Measurements from ENCODE around the gene CDC5L.
"Not testable (repeated sequence)": the region's sequence is repeated elsewhere in the genome, so short reads cannot be mapped to it uniquely, and the experiment has no call there.

CDC5L gene

DNA sequence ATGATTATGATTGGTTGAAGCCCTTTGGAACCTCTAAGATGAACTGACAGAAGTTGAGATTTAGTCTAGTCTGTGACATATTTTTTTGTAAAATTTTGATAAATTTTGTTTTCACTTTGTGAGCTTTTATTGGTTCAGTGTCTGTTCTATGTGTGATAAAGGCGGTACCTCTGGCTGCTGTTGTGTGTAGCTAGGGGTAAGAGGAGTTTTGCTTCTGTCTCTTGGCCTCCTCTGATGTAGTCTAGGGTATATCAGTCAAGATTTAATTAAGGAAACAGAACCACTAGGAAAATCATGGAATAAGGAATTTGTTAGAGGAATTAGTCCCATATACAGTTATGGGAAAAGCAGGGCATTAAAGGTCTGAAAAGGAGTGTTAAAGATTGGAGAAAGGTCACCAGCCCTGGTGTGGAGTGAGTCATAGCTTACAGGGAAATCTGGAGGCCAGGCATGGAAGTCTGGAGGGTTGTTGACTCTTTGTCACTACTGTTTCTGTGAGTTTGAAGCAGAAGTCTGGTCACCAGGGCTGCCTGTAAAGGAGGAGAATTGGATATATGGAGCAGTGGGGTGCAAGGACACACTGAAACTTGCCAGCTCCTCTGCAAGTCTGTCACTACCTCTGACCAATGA, 28.5 kb downstream of the CDC5L start:
- no peak for DNase-seq

DNA sequence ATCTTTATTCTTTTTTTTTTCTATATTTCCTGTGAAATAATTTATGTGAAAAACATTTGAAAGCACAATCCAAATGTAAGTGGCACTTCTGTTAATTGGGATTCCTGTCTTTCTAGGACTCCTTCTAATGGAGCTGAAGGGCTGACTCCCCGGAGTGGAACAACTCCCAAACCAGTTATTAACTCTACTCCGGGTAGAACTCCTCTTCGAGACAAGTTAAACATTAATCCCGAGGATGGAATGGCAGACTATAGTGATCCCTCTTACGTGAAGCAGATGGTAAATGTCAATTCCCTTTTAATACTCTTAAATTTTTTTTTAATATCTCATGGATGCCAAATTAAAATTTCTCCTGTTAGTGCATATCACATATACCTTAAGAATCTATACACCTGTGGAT, 35.0 kb downstream of the CDC5L start:
- no peak for DNase-seq

DNA sequence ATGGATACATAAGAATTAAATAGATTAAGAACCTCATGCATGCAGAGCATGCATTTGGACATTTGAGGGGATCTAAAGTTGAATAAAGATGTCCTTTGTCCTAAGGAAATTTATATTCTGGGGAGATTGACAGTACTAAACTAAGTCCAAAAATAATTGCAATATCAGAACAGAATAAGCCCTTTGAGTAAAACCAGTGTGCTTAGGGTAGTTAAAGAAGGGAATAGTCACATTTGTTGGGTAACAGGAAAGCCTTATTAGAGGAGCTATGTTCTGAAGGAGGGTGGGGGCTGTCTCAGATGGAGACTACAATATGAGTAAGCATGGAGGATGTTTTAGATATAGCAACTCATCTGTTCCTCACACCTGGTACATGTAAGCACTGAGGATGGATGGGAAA, 35.8 kb downstream of the CDC5L start:
- DNase-seq, result no peak

GRCh38 chr6:44425951-44426350, 38.4 kb downstream of the CDC5L start:
- no peak for DNase-seq

GRCh38 chr6:44428682-44429081, 41.2 kb downstream of the CDC5L start:
- no peak for DNase-seq

GRCh38 chr6:44430326-44430725, 42.8 kb downstream of the CDC5L start:
- no peak for DNase-seq

- peak; percentile 24 to 36 for DNase-seq
These were observed 43.7 kb downstream of the CDC5L start for GRCh38 chr6:44431118-44431725.

GRCh38 chr6:44432227-44432626, 44.7 kb downstream of the CDC5L start:
- DNase-seq, result no peak

DNA sequence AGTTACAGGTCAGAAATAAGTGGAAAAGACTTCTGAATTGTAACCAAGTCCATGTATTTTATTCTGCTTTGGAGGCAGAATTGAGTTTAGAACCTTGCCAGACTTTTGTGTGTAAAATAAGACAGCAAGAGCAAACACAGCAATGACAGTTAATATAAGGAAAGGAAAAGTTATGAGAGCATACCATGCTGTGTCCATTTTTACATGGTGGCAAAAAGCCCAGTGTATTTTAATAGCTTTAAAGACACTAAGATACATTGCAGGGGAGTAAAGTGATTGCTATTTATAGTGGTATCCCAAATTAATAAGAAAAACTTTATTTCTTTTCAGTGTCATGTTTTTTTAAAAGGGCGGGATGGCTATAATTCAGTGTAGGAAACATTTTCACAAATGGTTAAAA, 45.2 kb downstream of the CDC5L start:
- no peak for DNase-seq

- no peak for DNase-seq
These were observed 48.0 kb downstream of the CDC5L start for GRCh38 chr6:44435500-44435899.

DNA sequence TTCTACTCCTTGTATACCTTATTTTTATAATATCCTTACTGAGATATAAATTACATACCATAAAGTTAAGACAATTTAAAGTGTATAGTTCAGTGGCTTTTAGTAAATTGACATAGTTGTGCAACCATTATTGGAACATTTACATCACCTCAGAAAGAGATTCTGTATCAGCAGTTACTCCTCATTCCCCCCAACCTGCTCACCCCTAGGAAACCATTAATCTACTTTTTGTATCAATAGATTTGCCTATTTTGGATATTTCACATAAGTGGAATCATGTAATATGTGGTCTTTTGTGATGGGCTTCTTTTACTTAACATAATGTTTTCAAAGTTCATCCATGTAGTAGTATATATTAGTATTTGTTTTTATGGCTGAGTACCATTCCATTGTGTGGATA, 51.3 kb downstream of the CDC5L start:
- no peak for DNase-seq

DNA sequence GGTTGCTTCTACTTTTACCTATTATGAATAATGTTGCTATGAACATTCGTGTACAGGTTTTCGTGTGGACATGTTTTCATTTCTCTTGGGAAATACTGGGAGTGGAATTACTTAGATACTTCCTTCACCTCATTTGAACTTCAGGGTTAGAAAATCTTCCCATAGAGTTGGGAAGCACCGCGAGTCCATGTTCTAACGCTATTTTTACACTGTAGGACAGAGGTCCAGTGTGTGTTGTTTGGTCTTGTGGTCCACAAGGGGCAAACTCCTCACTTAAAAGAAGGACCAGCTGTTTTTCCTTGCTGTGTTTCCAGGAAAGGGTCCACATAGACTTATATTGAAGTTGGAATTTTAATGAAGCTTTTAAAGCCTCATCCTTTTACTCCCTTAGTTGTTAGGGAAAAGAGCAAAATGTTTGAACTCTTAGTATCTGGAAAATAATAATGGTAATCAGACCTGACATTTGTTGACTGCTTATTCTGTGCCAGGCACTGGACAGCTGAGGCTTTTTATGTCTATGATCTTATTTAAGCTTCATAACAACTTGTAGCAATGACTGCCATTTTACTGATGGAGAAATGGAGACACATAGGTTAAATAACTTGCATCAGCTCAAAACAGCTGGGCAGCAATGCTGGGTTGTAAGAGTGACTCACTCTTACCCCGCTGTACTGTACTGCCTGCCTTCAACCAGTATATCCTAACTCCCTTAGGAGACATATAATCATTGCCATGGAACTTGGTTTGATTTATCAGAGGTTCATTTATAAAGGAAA, 52.0 kb downstream of the CDC5L start:
- no peak for DNase-seq

DNA sequence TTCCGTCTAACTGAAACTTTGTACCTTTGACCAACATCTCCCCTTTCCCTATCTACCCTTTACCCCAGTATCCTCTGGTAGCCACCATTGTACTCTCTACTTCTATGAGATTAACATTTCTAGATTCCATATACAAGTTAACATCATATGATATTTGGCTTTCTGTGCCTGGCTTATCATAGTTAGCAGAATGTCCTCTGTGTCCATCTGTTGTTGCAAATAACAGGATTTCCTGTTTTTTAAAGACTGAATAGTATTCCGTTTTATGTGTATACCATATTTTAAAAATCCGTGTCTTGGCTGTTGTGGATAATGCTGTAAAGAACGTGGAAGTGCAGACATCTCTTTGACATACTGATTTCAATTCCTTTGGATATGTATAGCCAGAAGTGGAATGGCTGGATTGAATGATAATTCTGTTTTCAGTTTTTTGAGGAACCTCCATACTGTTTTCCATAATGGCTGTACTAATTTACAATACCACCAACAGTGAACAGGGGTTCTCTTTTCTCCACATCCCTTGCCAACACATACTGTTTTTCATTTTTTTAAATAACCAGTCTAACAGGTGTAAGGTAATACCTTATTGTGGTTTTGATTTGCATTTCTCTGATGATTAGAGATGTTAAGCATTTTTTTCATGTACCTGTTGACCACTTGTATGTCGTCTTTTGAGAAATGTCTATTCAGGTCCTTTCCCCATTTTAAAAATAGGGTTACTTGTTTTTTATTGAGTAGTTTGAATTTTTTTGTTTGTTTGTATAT, 53.8 kb downstream of the CDC5L start:
- no peak for DNase-seq

DNA sequence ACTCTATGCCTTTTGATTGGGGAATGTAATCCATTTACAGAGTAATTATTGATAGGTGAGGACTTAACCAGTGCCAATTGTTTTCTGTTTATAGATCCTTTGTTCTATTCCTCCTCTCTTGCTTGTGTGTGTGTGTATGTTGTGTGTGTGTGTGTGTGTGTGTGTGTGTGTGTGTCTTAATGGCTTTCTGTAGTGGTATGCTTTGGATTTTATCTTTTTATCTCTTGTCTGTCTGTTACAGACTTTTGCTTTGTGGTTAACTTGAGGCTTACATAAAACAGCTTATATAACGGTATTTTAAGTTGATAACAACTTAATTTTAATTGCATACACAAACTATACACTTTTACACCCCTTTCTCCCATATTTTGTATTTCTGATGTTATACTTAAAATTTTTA, 54.7 kb downstream of the CDC5L start:
- no peak for DNase-seq

DNA sequence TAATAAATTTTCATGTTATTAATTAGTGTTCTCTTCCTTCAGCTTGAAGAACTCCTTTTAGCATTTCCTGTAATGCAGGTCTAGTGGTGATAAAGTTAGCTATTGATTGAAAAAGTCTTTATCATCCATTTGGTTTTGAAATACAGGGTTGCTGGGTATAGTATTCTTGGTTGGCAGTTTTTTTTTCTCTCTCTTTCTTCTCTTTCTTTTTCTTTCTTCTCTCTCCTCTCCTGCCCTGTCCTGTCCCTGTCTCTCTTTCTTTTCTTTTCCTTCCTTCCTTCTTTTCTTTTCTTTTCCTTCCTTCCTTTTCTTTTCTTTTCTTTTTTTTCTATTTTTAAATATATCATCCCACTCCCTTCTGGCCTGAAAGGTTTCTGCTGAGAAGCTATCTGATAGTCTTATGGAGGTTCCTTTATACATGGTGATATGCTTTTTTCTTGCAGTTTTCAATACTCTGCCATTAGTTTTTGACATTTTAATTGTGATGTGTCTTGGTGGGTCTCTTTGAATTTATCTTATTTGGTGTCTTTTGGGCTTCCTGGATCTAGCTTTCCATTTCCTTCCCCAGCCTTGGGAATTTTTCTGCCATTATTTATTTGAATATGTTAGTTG, 55.4 kb downstream of the CDC5L start:
- DNase-seq, result no peak

DNA sequence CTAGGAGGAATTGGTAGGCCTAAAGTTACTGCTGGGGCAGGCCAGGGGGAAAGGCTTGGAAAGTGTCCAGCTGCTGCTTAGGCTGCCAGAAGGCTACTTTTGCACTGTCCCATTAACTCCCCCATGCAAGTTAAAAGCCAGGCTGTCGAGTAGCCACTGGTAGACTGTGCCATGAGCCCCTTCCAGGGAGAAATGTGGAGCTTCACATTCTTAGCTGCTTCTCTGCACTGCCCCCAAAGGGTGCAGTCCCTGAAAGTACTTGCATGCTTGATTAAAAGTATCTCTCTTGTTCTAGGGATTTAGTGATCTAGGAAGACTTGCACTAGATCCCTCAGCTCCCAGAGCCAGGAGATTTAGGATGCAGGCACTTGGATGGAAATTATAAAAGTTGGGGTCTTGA, 57.3 kb downstream of the CDC5L start:
- no peak for DNase-seq

DNA sequence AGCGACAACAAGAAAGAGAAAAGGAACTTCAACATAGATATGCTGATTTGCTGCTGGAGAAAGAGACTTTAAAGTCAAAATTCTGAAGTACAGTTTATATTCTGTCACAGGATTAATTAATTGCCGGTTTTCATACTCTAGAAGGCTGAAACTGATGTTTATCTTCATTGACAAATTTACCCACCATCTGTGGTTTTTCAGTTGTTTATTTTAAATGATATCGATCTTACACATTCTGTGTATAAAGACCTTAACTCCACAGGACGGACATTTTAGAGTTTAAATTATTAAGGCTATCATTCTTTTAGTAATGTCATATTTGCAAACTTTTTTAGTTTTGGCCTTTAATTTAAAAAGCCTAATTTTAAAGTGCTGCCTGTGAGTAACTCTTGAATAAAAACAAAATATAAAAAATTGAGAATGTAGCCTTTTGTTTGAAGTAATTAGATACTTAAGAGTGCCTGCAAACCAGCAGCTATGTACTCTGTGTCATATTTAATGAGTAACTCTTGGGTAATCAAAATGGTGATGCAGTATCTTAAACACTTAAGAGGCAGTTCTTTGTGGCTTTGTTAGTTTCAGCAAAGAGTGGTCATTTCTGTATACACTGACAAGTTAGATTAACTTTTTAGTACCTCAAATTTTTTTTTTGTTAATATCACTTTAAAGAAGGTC, 59.3 kb downstream of the CDC5L start:
- no peak for DNase-seq

- DNase-seq, result not testable (repeated sequence)
These were observed 61.7 kb downstream of the CDC5L start for GRCh38 chr6:44449181-44449580.

- DNase-seq, result no peak
These were observed 64.5 kb downstream of the CDC5L start for GRCh38 chr6:44451803-44452695.

DNA sequence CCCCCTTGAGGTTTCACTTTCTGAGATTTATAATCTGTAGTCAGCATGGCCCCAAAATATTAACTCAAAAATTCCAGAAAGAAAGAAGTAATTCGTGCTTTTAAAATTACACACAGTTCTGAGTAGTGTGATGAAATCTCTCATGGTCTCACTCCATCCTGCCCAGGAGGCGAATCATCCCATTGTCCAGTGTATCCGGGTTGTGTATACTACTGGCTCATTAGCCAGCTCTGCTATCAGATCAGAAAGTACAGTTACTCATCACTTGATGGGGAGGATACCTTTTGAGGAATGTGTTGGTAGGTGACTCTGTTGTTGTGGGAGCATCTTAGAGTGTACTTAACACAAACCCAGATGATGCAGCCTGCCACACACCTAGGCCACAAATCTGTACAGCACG, 65.2 kb downstream of the CDC5L start:
- no peak for DNase-seq

- DNase-seq, result no peak
These were observed 65.6 kb downstream of the CDC5L start for GRCh38 chr6:44453146-44453545.

All from stimulated activated CD4-positive, alpha-beta T cell treated with anti-CD3 and anti-CD28 coated beads, Interleukin-2, amount 100 ng/mL, for 48 hours (primary cell).